Spleen (tissue), 11 donors: ENCODE data around the gene CES3. TPM values are rescaled to one million over a fixed set of nuclear protein-coding genes. Genes with fewer than 3 reads are reported as not detected.

Source experiments
- DNase-seq: peaks from one replicate; pipeline ENCODE4 v3.0.0-alpha.2; 2020
- H3K27ac ChIP-seq, 8 donors: fragments of 200-600 bp; sonication (generic) in 7 of 8; 1 replicate in 4 of 8; 2 replicates in 4 of 8; pipeline versions ENCODE4 v1.5.0 to v1.8.0; 2016 to 2021; ENCODE audit warnings: inconsistent platforms in 4 of 8, mild to moderate bottlenecking in 4 of 8, moderate library complexity in 1 of 8
- H3K27me3 ChIP-seq, 7 donors: fragments of 200-600 bp; sonication (generic) in 6 of 7; replicated peaks in 1 of 7; 1 replicate in 4 of 7; 2 replicates in 3 of 7; pipeline versions ENCODE4 v1.5.0 to v1.8.0; 2016 to 2021; ENCODE audit warnings: inconsistent platforms in 3 of 7, mild to moderate bottlenecking in 1 of 7
- H3K36me3 ChIP-seq, 6 donors: fragments of 200-600 bp; sonication (generic) in 5 of 6; 1 replicate in 4 of 6; 2 replicates in 2 of 6; pipeline versions ENCODE4 v1.5.0 to v1.8.0; 2016 to 2021; ENCODE audit warnings: inconsistent platforms in 2 of 6
- H3K4me1 ChIP-seq, 6 donors: fragments of 200-600 bp; sonication (generic) in 5 of 6; 1 replicate in 3 of 6; 2 replicates in 3 of 6; pipeline versions ENCODE4 v1.5.0 to v1.8.0; 2016 to 2021; ENCODE audit warnings: inconsistent platforms in 3 of 6
- H3K4me3 ChIP-seq, 8 donors: fragments of 200-600 bp; sonication (generic) in 7 of 8; 1 replicate in 4 of 8; 2 replicates in 4 of 8; pipeline versions ENCODE4 v1.5.0 to v1.8.0; 2016 to 2021; ENCODE audit warnings: inconsistent platforms in 4 of 8, mild to moderate bottlenecking in 4 of 8, moderate library complexity in 2 of 8
- H3K9me3 ChIP-seq, 8 donors: fragments of 200-600 bp; sonication (generic) in 7 of 8; 1 replicate in 4 of 8; 2 replicates in 4 of 8; pipeline versions ENCODE4 v1.5.0 to v1.8.0; 2016 to 2021; ENCODE audit warnings: inconsistent platforms in 4 of 8
- POLR2A ChIP-seq, 3 donors: fragments of 450-650 bp; IDR thresholded peaks; one replicate each; pipeline ENCODE4 v1.5.1; 2017; ENCODE audit warnings: antibody characterized with exemption in 3 of 3, mild to moderate bottlenecking in 1 of 3
- POLR2AphosphoS5 ChIP-seq, 3 donors: sonication (generic); formaldehyde crosslinking; IDR thresholded peaks; one replicate each; pipeline ENCODE4 v1.5.1; 2017; ENCODE audit warnings: antibody characterized with exemption in 3 of 3
- WGBS, 5 donors: extraction: QIAGEN DNeasy Blood & Tissue Kit in 3 of 5; methylation state at CpG; one replicate each; pipeline versions ENCODE4 v1.1.5 to v1.1.7; 2013 to 2018; 5-methylcytosine and 5-hydroxymethylcytosine counted together
- intact Hi-C: fragments of 100-400 bp; cut with DNase I; formaldehyde crosslinking; loops from one replicate; pipeline ENCODE4 v1.15.0; 2023; ENCODE audit warnings: low total_unique reads
- polyA plus RNA-seq, 3 donors: library from polyadenylated mRNA; stranded (reverse); fragments of 200-250 nt; gene quantifications; one replicate each; pipeline ENCODE4 v1.2.1, GENCODE V29; 2013
- total RNA-seq, 7 donors: library from RNA; depleted of rRNA in 3 of 7; stranded (reverse); fragments of >200 nt in 3 of 7; fragmentation: NEBNext Ultra II Directional in 4 of 7; extraction: Animal tissue kit (Norgen Biotek cat#: 25700) in 4 of 7; gene quantifications; one replicate each; pipeline versions ENCODE4 v1.1.0 to v1.2.1, GENCODE V29; 2016 to 2021
- TF ChIP-seq, protein P1 (sequence below), 11 experiments: fragments of 200-600 bp in 7 of 11; fragments of 450-650 bp in 4 of 11; sonication (generic) in 4 of 11; IDR thresholded peaks in 8 of 11; conservative IDR thresholded peaks in 3 of 11; 1 replicate in 7 of 11; 2 replicates in 4 of 11; pipeline versions ENCODE4 v1.4.0 to v1.8.0; 2016 to 2021; ENCODE audit warnings: antibody characterized with exemption in 11 of 11, inconsistent platforms in 4 of 11, mild to moderate bottlenecking in 1 of 11
- donor health status: healthy with polysubstance abuse.
- donor health status: DM: no; HTN: no; CAD: no; lungs with moderate emphysema.
- donor health status: DM: no; HTN: no; CAD: no.
- donor health status: Bipolar disorder and iron deficiency.
- donor health status: healthy.
- donor health status: DM: no; HTN: no; CAD: no.
- donor health status: DM: yes; HTN: yes; CAD: no.

The CES3 gene
- total and polyA plus RNA-seq, 10 donors, result 0.23 to 1.3 (median 0.34) TPM; not detected in 1

DNA sequence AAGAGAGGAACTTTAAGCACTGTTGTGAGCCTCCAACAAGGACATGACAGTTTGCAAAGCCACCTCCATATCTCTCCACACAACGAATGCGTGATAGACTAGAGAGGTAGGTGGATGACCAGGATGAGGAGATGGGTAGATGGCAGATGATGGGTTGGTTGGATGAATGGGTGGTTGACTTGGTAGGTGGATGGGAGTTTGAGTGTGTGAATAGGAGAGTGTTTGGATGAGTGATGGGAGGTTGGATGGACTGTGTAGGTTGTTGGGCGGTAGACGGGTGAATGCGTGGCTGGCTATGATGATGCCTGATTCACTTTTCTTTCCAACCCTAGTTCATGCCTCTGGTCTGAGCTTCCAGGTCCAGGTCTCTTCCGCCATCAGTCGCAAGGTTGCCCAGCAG, 46.5 kb upstream of the CES3 start:
- H3K4me3 ChIP-seq, result no peak overlapping the region
- no peak overlapping the region for H3K27ac ChIP-seq
- no peaks in the 10 kb centered on the region for H3K4me1 ChIP-seq
- H3K27me3 ChIP-seq, result peaks cover 0 to 21% (median 0%) of the 10 kb centered on the region in 7 donors
- TF ChIP-seq POLR2AphosphoS5 (IDR thresholded peaks at IDR 0.05) (no peak), POLR2A (IDR thresholded peaks at IDR 0.05) (no peak)
- TF ChIP-seq, protein P1, sequence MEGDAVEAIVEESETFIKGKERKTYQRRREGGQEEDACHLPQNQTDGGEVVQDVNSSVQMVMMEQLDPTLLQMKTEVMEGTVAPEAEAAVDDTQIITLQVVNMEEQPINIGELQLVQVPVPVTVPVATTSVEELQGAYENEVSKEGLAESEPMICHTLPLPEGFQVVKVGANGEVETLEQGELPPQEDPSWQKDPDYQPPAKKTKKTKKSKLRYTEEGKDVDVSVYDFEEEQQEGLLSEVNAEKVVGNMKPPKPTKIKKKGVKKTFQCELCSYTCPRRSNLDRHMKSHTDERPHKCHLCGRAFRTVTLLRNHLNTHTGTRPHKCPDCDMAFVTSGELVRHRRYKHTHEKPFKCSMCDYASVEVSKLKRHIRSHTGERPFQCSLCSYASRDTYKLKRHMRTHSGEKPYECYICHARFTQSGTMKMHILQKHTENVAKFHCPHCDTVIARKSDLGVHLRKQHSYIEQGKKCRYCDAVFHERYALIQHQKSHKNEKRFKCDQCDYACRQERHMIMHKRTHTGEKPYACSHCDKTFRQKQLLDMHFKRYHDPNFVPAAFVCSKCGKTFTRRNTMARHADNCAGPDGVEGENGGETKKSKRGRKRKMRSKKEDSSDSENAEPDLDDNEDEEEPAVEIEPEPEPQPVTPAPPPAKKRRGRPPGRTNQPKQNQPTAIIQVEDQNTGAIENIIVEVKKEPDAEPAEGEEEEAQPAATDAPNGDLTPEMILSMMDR (IDR thresholded peaks at IDR 0.05 in 8 of 11, conservative IDR thresholded peaks at IDR 0.05 in 3 of 11), result no peak
- intact Hi-C loops, result no loop called here
- 93 to 98% (median 95%) methylated on average over 7 of the region's 7 CpGs for whole genome bisulfite sequencing, 5 donors
- DNase-seq, result no peak
- H3K36me3 ChIP-seq, result no peaks in the 10 kb centered on the region
- H3K9me3 ChIP-seq, result no peaks in the 10 kb centered on the region

DNA sequence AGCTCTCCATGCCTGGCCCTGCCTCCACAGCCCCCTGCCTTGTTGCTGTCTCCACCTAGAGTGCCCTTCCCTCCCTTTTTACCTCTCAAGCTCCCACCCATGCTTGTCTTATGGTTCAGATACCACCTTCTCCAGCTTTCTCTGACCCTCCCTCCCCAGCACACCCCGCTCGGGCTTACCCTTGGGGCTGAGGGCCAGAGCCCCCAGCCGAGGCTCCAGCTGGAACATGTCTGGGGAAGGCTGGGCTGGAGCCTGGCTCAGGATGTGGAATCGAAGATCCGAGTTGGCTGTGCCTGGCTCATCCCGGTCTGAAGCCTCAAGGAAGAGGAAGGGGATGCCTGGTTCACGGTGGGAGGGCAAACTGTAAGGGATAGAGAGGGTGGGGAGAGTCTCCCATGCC, 46.0 kb upstream of the CES3 start:
- H3K27ac ChIP-seq, result no peak overlapping the region
- TF ChIP-seq, protein P1 (IDR thresholded peaks at IDR 0.05 in 8 of 11, conservative IDR thresholded peaks at IDR 0.05 in 3 of 11), result no peak
- H3K4me3 ChIP-seq, result no peak overlapping the region
- no peaks in the 10 kb centered on the region for H3K9me3 ChIP-seq
- DNase-seq, result no peak
- H3K36me3 ChIP-seq, result no peaks in the 10 kb centered on the region
- H3K27me3 ChIP-seq, result peaks cover 0 to 26% (median 0%) of the 10 kb centered on the region in 7 donors
- 66 to 82% (median 72%) methylated on average over 7 of the region's 7 CpGs for WGBS, 5 donors
- intact Hi-C loops, result no loop called here
- no peaks in the 10 kb centered on the region for H3K4me1 ChIP-seq

DNA sequence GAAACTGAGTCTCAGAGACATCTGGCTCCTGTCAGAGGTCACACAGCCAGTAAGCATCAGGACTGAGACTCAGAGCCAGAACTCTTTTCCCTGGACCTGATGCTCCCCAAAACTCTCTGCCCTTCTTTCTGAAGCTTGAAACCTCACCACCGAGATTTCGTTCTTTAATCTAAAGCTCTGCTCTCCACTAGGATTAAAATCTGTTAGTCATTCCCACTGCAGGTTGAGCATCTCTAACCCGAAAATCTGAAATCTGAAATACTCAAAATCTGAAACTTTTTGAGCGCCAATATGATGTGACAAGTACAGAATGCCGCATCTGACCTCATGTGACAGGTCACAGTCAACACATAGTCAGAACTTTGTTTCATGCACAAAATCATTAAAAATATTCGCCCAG, 44.5 kb upstream of the CES3 start:
- Histone ChIP-seq H3K36me3 (no peaks in the 10 kb centered on the region), H3K27me3 (peaks cover 0 to 30% (median 0%) of the 10 kb centered on the region in 7 donors), H3K27ac (no peak overlapping the region), H3K4me3 (no peak overlapping the region), H3K4me1 (no peaks in the 10 kb centered on the region), H3K9me3 (no peaks in the 10 kb centered on the region)
- intact Hi-C loops, result no loop called here
- WGBS, 5 donors, result 84 to 92% (median 87%) methylated on average over 6 of the region's 6 CpGs
- DNase-seq, result no peak
- TF ChIP-seq POLR2A (IDR thresholded peaks at IDR 0.05) (no peak), POLR2AphosphoS5 (IDR thresholded peaks at IDR 0.05) (no peak)
- TF ChIP-seq, protein P1 (IDR thresholded peaks at IDR 0.05 in 8 of 11, conservative IDR thresholded peaks at IDR 0.05 in 3 of 11), result no peak

DNA sequence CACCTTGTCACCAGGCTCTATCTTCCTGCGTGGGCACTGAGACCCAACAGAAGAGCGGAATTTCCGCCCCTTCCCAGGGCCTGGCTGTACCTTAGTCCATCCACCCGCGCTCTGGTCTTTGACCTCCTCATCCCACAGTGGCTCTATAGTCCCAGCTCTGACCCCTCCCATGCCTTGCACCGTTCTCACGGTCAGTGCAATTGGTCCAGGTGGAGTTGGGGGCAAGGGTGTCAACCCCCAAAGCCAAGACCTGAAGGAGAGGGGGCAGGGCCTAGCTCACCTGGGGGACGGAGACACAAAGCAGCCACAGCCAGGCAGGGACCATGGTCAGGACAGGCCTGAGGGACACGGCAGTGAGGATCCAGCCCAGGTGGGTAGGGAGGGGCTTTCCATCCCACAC, 43.3 kb upstream of the CES3 start:
- 84 to 95% (median 87%) methylated on average over 8 to 9 of the region's 9 CpGs for WGBS, 5 donors
- Histone ChIP-seq H3K9me3 (no peaks in the 10 kb centered on the region), H3K27me3 (peaks cover 0 to 42% (median 0%) of the 10 kb centered on the region in 7 donors), H3K36me3 (no peaks in the 10 kb centered on the region), H3K4me1 (no peaks in the 10 kb centered on the region), H3K4me3 (no peak overlapping the region), H3K27ac (no peak overlapping the region)
- TF ChIP-seq POLR2AphosphoS5 (IDR thresholded peaks at IDR 0.05) (no peak), POLR2A (IDR thresholded peaks at IDR 0.05) (no peak)
- TF ChIP-seq, protein P1 (IDR thresholded peaks at IDR 0.05 in 8 of 11, conservative IDR thresholded peaks at IDR 0.05 in 3 of 11), result no peak
- DNase-seq, result no peak
- intact Hi-C loops, result no loop called here
